ENCODE data around the gene C2CD4D. TPM values are rescaled to one million over a fixed set of nuclear protein-coding genes. Genes with fewer than 3 reads are reported as not detected.
A peak's percentile ranks its signal among the peaks of the same experiment; 100 is the strongest.

Gene C2CD4D
- polyA plus RNA-seq, 1 donor (not counting 4 experiments of a cell fraction or from before 2014, with no cell fraction given), result 0.05 TPM

DNA sequence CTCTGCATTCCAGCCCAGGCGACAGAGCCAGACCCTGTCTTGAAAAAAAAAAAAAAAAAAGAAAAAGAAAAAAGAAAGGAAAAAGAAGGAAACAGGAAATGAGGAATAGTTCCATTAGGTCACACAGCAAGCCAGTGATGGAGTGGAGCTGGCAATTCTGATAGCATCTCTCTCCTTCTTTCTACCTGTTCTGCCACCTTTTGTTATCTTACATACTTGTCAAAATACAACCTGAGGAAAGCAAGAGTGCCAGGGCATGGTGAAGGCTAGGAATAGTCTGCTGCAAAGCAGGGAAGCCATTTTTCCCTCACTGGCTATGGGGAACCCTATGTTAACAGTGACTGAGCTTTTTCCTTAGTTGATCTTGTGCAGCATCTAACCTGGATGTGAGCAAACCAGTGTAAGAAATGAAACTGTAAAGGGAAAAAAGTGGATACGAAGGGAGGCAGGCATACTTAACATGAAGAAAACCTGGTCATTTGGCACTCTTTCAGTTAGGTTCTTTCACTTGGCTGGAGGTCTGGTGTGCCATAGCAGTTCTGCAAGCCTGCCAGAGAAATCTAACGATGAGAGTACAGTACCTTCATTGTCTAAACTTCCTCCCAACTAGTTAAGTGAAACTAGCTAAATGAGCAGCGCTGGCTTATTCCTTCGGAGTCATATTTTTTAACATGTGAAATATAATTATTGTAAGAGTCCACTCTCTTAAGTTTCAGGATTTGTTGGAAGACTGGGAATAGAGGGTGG is 31.8 kb upstream of the C2CD4D start:
- Histone ChIP-seq H3K9ac (ENCODE audit: control insufficient read depth, extremely low read depth, insufficient read depth, low read length) (no peak overlapping the region), H3K27ac (ENCODE audit: control insufficient read depth, insufficient read depth, low read length) (no peak overlapping the region), H3K4me3 (ENCODE audit: control insufficient read depth in 2 of 3, extremely low read depth in 1 of 3, insufficient read depth in 2 of 3, low read depth in 1 of 3, low read length in 3 of 3) (no peak overlapping the region), H3K79me2 (ENCODE audit: control insufficient read depth, insufficient read depth, low read length) (no peaks in the 10 kb centered on the region), H3K9me3 (ENCODE audit: control insufficient read depth, low read depth, low read length) (no peaks in the 10 kb centered on the region), H4K20me1 (ENCODE audit: control insufficient read depth, extremely low read depth, insufficient read depth, low read length) (no peaks in the 10 kb centered on the region), H2AFZ (ENCODE audit: control insufficient read depth, low read length) (no peak overlapping the region), H3K4me2 (ENCODE audit: control insufficient read depth, extremely low read depth, insufficient read depth, low read depth, low read length) (no peak overlapping the region), H3K4me1 (ENCODE audit: control insufficient read depth, extremely low read depth, insufficient read depth, low read length) (peaks cover 10% of the 10 kb centered on the region), H3K36me3 (ENCODE audit: control insufficient read depth in 2 of 2, extremely low read depth in 1 of 2, insufficient read depth in 2 of 2, low read length in 2 of 2) (peaks cover 3% of the 10 kb centered on the region in 2 experiments), H3K27me3 (ENCODE audit: control insufficient read depth, extremely low read depth, insufficient read depth, low read length) (no peaks in the 10 kb centered on the region), H3K9me1 (ENCODE audit: control insufficient read depth, extremely low read depth, insufficient read depth, low read length) (no peaks in the 10 kb centered on the region)
- dilution Hi-C loops (cut with MboI; ENCODE audit: extremely low pct_ligation_motif_present, low sequenced_read_pairs), result no loop called here
- DNase-seq (ENCODE audit: low read depth, low spot score), result no peak
- FAIRE-seq, result no peak
- TF ChIP-seq, protein P1, sequence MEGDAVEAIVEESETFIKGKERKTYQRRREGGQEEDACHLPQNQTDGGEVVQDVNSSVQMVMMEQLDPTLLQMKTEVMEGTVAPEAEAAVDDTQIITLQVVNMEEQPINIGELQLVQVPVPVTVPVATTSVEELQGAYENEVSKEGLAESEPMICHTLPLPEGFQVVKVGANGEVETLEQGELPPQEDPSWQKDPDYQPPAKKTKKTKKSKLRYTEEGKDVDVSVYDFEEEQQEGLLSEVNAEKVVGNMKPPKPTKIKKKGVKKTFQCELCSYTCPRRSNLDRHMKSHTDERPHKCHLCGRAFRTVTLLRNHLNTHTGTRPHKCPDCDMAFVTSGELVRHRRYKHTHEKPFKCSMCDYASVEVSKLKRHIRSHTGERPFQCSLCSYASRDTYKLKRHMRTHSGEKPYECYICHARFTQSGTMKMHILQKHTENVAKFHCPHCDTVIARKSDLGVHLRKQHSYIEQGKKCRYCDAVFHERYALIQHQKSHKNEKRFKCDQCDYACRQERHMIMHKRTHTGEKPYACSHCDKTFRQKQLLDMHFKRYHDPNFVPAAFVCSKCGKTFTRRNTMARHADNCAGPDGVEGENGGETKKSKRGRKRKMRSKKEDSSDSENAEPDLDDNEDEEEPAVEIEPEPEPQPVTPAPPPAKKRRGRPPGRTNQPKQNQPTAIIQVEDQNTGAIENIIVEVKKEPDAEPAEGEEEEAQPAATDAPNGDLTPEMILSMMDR (optimal IDR thresholded peaks at IDR 0.05 in 1 of 3, IDR thresholded peaks at IDR 0.05 in 1 of 3, conservative IDR thresholded peaks at IDR 0.05 in 1 of 3; ENCODE audit: extremely low read depth in 1 of 3, insufficient read depth in 2 of 3, low read length in 3 of 3), result no peak
- no peak for TF ChIP-seq EZH2 (IDR thresholded peaks at IDR 0.05; ENCODE audit: low read length)

- Histone ChIP-seq H3K79me2 (ENCODE audit: control insufficient read depth, insufficient read depth, low read length) (no peaks in the 10 kb centered on the region), H3K4me1 (ENCODE audit: control insufficient read depth, extremely low read depth, insufficient read depth, low read length) (peaks cover 10% of the 10 kb centered on the region), H3K9ac (ENCODE audit: control insufficient read depth, extremely low read depth, insufficient read depth, low read length) (no peak overlapping the region), H2AFZ (ENCODE audit: control insufficient read depth, low read length) (no peak overlapping the region), H3K36me3 (ENCODE audit: control insufficient read depth in 2 of 2, extremely low read depth in 1 of 2, insufficient read depth in 2 of 2, low read length in 2 of 2) (peaks cover under 1 to 3% of the 10 kb centered on the region in 2 experiments), H3K9me3 (ENCODE audit: control insufficient read depth, low read depth, low read length) (no peaks in the 10 kb centered on the region), H3K27ac (ENCODE audit: control insufficient read depth, insufficient read depth, low read length) (peak overlapping the region; percentile 73), H3K4me3 (ENCODE audit: control insufficient read depth in 2 of 3, extremely low read depth in 1 of 3, insufficient read depth in 2 of 3, low read depth in 1 of 3, low read length in 3 of 3) (no peak overlapping the region), H4K20me1 (ENCODE audit: control insufficient read depth, extremely low read depth, insufficient read depth, low read length) (no peaks in the 10 kb centered on the region), H3K9me1 (ENCODE audit: control insufficient read depth, extremely low read depth, insufficient read depth, low read length) (no peaks in the 10 kb centered on the region), H3K4me2 (ENCODE audit: control insufficient read depth, extremely low read depth, insufficient read depth, low read depth, low read length) (no peak overlapping the region), H3K27me3 (ENCODE audit: control insufficient read depth, extremely low read depth, insufficient read depth, low read length) (no peaks in the 10 kb centered on the region)
- dilution Hi-C loops (cut with MboI; ENCODE audit: extremely low pct_ligation_motif_present, low sequenced_read_pairs), result no loop called here
- TF ChIP-seq, protein P1 (optimal IDR thresholded peaks at IDR 0.05 in 1 of 3, IDR thresholded peaks at IDR 0.05 in 1 of 3, conservative IDR thresholded peaks at IDR 0.05 in 1 of 3; ENCODE audit: extremely low read depth in 1 of 3, insufficient read depth in 2 of 3, low read length in 3 of 3), result no peak
- TF ChIP-seq EZH2 (IDR thresholded peaks at IDR 0.05; ENCODE audit: low read length), result no peak
- FAIRE-seq (no peak), DNase-seq (ENCODE audit: low read depth, low spot score) (no peak)
Measured at GRCh38 chr1:151868486-151868885, 28.9 kb upstream of the C2CD4D start.
